HG02678 (cell line): Measurements from ENCODE around the gene AARSD1.
"Not testable (repeated sequence)": the region's sequence is repeated elsewhere in the genome, so short reads cannot be mapped to it uniquely, and the experiment has no call there.

Source experiments
- ATAC-seq: cut with Tn5 transposase; IDR thresholded peaks from one replicate; pipeline ENCODE4 v1.9.1; 2021; ENCODE audit warnings: mild to moderate bottlenecking, moderate library complexity; ENCODE audit not compliant: unreplicated experiment

Gene AARSD1, protein sequence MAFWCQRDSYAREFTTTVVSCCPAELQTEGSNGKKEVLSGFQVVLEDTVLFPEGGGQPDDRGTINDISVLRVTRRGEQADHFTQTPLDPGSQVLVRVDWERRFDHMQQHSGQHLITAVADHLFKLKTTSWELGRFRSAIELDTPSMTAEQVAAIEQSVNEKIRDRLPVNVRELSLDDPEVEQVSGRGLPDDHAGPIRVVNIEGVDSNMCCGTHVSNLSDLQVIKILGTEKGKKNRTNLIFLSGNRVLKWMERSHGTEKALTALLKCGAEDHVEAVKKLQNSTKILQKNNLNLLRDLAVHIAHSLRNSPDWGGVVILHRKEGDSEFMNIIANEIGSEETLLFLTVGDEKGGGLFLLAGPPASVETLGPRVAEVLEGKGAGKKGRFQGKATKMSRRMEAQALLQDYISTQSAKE

DNA sequence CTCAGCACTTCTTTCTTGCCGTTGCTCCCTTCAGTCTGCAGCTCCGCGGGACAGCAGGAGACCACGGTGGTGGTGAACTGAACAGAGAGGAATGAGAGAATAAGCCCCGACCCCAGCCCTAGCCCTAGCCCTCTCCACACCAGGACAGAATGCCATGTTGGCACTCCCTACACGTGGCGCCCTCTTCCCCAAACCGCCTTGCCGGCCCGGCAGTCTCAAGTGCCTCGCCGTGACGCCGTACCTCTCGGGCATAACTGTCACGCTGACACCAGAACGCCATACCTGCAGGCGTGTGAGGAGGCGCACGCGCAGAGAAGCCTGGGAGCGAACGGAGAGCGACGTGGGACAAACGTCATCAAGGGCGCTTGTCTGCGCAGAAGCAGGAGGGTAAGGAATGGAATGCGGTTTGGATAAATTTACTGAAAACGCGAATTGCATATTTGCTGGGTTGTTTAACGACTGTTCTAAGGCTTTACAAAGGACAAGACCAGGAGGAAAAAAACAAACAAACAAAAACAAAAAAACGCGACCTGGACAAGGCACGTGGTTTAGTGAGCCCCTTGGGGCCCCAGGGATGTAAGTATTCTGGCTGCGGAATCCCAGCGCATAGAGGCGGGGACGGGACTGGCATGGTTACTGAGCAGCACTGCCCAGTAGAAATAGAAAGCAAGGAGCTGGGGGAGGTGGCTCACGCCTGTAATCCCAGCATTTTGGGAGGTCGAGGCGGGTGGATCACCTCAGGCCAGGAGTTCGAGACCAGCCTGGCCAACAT is at the start of gene AARSD1:
Gene AARSD1, minus strand, starts transcription at position 294 of the 772 bp plus-strand sequence. Its CDS starts 14 bp downstream, at position 280.
- ATAC-seq: peak; percentile 75

DNA sequence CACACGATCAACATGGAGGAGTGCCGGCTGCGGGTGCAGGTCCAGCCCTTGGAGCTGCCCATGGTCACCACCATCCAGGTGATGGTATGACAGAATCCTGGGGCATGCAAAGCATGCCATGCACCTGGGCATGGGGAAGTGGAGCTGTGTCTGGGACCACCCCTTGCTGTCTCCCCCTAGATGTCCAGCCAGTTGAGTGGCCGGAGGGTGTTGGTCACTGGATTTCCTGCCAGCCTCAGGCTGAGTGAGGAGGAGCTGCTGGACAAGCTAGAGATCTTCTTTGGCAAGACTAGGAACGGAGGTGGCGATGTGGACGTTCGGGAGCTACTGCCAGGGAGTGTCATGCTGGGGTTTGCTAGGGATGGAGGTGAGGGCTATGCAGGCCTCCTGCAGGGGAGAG is 49.0 kb upstream of the AARSD1 start:
- ATAC-seq: no peak

DNA sequence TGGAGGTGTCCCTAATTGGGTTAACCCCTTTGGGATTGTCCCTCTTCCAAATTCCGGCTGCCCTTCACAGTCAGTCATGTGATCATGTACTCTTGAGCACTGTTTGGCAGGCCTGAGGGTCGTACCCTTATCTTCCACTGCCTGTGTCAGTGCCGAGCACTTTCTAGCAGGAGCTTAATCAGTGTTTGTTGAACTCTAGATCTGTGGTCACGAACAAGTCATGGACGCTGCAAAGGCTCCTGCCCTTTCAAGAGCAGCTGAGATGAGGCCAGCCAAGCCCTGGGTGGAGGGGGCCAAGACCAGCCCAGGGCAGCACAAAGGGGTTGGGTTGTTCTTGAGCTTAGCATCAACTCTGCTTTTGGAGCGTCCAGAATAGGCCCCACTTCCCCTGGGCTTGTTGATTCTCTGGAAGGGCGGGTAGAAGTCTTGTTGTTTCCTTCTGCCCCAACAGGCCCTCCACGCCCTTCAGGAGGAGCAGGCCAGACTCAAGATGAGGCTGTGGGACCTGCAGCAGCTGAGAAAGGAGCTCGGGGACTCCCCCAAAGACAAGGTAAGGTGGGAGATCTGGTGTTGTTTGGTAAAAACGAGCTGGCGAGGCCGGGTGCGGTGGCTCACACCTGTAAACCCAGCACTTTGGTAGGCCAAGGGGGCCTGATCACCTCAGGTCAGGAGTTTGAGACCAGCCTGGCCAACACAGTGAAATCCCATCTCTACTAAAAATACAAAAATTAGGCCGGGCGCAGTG is 47.6 kb upstream of the AARSD1 start:
- no peak for ATAC-seq

DNA sequence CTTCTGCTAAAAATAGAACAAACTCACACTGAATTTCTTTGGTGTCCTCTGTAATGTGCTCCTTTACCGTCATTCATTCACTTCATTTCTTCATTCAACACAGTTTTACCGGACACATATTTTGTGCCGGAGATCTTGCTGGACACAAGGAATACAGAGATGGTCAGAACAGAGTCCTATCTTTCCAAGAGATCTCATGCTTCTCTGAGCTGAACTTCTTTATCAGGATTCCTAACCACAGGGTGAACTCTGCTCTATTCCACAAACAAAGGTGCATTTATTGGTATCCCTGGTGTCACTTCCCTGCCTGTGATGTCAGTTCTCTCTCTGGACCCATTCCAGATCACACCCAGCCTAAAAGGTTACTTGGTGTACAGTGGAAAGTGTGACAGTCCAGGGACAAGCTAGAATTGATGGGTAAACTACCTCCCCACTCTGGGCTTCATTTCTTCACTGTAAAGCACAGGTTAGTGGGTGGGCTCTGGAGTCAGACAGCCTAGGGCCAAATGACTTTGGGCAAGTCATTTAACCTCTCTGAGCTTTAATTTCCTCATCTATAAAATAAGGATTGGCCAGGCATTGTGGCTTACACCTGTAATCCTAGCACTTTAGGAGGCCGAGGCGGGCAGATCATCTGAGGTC is 46.5 kb upstream of the AARSD1 start:
- no peak for ATAC-seq

DNA sequence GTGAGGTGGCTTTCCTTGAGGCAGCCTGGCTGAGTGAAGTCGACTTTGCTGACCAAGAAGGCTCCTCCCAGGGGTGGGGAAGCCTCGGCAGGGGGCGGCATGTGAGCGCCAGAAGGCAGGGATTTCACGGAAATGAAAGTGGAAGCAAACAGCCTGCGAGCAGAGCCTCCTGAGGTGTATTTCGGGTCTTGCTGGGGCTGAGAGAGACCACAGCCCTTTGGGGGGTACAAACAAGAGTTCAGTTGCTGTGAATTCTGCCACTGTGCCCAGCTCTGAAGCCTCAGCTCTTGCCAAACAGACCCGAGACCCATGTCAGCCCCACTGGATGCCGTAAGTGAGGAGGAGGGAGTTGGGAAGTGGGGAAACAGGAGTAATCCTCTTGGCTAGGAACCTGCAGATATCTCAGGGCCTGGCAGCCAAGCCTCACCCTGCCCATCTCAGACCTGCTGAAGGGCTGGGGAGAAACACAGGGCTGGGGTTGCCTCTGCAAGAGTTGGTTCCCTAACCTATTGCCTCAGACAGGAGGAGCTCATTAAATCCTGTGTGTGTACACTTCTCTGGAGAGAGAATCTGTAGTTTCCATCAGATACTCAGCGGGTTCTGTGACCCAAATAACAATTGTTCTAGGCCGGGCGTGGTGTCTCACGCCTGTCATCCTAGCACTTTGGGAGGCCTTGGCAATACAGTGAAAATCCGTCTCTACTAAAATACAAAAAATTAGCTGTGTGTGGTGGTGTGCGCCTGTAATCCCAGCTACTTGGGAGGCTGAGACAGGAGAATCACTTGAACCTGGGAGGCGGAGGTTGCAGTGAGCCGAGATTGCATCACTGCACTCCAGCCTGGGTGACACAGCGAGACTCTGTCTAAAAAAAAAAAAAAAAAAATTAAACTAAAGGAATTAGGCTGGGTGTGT is 42.6 kb upstream of the AARSD1 start, which contains the start of gene IFI35:
Gene IFI35, plus strand, starts transcription at position 146 of the 913 bp plus-strand sequence. Its CDS starts 164 bp downstream, at position 310.
- ATAC-seq: peak; percentile 81

DNA sequence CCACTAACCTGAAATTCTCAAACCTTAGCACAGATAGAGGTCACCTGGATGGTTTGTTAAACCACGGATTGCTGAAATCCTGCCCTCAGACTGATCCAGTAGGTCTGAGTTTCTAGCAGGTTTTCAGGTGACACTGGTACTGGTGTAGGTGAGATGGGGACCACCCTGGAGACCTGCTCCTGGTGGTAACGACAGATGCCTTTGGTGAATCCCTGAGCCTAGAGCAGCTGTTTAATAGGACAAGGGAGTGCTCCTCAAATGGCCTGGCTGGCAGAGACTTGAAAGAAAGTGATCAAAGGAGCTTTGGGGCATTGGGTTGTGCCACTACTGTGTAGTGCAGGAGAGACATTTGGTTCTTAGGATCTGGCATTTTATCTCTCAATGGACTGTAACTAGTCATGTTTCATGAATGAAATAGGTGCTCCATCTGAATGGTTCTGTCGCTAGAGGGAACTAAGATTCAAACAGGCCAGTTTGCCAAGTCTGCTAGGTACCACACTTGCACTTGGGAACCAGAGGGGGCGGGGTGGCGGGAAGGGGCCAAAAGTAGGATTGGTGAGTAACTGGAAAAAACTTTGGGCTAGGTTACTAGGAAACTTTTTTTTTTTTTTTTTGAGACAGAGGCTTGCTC is 39.4 kb upstream of the AARSD1 start:
- no peak for ATAC-seq

DNA sequence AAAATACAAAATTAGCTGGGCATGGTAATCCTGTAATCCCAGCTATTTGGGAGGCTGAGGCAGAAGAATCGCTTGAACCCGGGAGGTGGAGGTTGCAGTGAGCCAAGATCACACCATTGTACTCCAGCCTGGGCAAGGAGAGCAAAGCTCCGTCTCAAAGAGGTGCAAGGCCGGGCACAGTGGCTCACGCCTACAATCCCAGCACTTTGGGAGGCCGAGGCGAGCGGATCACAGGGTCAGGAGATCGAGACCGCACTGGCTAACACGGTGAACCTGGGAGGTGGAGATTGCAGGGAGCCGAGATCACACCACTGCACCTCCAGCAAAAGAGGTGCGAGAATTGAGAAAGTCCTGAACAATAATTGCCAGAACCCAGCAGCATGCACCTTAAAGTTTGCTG is 36.6 kb upstream of the AARSD1 start:
- not testable (repeated sequence) for ATAC-seq

DNA sequence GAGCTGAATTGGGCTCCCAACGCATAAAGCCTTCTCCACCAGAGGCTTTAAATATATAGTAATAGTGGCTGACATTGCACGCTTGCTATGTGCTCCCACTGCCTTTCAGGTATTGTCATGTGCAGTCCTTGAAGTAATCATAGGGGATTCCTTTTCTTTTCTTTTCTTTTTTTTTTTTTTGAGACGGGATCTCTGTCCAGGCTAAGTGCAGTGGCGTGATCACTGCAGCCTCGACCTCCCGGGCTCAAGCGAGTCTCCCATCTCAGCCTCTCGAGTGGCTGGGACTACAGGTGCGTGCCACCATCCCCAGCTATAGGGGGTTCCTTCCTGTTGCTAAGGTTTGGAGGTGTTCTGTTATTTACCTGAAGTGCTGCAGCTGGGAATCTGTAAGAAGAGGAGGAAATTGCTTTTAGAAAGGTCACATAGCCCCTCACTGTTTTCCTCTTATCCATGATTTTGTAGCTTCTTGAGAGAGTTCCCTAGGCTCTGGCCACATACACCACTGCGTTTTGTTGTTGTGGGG is 34.8 kb upstream of the AARSD1 start:
- ATAC-seq: no peak

DNA sequence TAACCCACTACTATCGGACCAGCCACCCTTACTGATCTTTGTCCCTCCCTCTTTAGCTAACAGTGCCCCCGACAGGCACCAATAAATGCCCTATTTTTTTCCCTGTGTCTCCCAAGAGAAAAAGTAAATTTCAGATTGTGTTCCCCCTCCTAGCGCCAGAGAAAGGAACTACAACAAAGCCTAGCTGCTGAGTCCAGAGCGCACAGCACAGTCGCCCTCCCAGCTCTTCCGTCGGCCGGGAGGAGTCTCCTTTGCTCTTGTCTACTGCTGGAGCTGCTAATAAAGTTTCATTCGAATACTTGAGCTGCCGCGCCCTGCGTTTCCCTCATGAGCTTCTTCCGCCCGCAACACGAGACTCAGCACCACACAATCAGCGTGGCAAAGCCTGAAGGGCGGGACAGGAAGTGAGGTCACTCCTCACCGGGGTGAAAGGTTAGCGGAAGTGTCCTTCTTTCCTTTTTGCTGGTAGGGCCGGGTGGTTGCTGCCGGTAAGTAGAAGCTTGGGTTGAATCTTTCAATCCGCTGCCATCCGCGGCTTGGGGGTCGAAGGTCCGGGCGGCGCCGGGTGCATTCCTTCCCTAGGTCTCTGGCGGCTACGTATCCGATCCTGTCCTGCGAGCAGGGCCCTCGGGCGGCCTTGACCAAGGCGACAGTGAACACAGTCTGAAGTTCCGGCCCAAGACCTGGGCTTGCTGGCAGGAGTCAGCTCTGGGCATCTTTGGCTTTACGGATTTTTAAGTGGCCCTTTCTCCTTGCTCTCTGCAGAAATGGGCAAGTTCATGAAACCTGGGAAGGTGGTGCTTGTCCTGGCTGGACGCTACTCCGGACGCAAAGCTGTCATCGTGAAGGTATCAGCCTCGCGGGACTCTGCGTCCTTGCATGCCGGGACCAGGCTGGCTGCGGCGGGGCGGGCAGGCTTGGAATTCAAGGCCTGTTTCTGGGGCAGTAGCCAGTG is 34.0 kb upstream of the AARSD1 start, which contains the start of gene RPL27:
Gene RPL27, plus strand, starts transcription at position 436 of the 955 bp plus-strand sequence. Its CDS starts 332 bp downstream, at position 768.
- peak; percentile 93 for ATAC-seq

DNA sequence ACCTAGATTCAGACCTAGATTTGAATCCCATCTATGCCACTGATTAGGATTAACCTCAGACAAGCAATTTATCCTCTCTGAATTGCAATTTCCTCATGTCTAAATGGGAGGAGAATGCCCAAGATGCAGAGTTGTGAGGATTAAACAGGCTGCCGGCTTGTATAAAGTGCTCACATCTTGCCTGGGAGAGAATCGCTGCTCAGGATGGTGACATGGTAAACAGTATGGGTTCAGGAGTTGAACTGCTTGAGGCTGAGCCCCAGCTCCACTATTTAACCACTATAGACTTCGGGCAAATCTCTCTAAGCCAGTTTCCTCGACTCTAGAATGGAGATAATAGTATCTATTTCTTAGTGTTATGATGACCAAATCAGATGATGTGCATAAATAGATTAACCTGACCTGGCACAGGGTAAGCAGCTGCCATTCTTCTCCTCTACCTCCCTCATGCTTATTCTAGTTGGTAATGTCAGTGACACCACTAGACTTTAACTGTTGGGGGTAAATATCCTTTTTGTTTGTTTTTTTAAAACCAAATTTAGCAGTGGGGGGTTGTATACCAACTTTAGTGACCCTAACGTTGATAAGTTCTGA is 33.2 kb upstream of the AARSD1 start:
- ATAC-seq: no peak

DNA sequence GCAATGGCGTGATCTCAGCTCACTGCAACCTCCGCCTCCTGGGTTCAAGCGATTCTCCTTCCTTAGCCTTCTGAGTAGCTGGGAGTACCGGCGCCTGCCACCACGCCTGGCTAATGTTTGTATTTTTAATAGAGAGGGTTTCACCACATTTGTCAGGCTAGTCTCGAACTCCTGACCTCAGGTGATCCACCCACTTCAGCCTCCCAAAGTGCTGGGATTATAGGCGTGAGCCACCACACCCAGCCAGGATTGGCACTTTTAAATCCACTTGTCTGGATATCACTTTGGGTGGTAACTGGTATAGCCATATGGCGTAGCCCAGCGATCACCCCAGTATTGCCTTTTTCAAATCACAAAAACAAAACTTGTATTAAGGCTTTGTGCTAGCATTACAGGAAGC is 29.7 kb upstream of the AARSD1 start:
- not testable (repeated sequence) for ATAC-seq

DNA sequence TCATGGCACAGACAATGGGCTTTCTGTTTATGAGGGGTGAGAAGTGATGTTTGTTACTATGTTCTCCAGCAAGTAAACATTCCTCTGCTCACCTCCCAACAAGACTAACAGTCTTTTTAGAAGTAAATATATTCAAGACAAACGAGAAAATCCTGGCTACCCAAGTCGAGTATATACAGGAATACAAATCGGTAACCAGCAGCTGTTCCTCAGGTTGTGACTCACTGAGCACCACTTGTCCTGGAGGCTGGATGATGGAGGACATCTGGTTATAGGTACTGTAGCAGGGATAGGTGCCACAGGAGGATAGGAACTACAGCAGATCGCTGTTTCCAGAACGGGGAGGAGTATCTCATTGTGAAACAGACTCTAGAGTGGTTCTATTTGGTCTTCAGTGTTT is 28.6 kb upstream of the AARSD1 start:
- ATAC-seq: no peak

DNA sequence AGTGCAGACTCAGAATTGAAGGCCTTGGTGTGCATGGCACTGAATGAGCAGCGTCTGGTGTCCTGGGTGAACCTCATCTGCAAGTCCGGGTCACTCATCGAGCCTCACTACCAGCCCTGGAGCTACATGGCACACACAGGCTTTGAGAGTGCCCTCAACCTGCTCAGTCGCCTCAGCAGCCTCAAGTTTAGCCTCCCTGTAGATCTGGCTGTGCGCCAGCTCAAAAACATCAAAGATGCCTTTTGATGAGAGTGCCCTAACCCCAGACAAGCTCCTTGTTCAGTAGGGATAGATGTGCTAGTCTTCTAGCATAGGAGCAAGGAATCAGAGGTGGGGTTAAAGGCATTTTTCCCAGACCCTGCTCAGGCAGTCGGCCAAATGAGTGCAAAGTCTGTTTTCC is 27.2 kb upstream of the AARSD1 start:
- ATAC-seq: no peak

DNA sequence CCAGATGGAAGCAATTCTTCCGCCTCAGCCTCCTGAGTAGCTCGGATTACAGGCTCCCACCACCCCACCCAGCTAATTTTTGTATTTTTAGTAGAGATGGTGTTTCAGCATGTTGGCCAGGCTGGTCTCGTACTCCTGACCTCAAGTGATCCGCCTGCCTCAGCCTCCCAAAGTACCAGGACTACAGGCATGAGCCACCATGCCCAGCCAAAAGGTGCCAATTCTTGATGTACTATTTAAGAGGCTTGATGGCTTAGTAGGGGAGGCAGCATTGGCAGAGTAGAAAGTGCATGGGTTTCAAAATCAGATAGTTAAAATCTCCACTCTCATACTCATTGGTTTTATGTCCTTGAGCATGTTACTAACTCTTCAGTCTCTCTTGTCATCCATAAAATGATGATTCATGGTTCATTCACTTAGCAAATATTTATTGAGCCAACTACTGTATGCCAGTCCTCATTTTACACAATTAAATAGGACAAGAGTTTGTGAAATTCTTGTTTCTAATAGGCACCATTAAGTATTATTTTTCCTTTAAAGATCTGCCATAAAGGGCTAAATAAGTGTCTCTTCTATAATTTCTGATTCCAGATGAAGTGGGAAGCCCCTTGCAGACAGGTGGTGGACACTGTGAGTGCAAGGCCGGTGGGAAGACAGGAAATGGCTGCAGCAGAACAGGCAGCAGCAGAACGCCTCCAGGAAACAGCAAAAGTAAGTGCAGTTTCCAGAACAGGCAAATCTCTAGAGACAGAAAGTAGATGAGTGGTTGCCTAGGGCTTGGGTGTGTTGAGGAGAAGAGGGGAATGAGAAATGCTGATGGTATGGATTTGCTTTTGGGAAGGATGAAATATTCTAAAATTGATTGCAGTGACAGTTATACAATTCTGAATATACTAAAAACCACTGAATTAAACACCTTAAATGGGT is 25.7 kb upstream of the AARSD1 start:
- no peak for ATAC-seq

DNA sequence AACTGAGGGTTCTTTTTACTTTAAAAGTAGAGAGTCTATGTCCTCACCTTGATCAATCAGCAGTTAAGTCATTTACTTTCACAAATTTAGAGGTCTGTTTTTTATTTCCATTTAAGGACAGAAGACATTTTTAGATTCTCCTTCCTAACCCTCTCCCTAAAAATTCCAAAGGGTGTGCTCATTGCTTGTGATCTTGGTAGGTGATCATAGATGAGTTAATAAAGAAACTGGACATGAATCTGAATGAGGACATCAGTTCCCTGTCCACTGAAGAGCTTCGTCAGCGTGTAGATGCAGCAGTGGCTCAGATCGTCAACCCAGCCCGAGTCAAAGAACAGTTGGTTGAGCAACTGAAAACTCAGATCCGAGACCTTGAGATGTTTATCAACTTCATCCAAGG is 24.9 kb upstream of the AARSD1 start:
- no peak for ATAC-seq

DNA sequence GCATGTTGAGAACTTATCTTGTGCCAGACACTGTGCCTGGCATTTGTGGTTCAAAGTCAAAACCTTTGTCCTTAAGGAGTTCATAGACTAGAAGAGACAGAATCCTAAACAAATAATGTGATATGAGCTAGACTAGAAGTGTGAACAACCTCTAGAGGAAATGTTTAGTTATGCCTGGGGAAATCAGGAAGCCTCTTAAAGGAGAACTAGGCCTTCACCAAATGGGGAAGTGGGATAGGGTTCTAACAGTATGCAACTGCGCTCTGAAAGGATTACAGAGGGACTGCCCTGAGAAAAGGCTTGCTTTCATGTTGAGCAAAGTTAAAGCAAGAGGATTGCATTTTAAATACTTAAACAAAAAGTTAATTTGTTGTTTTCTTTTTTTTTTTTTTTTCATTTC is 21.0 kb upstream of the AARSD1 start:
- ATAC-seq: peak; percentile 53
